IMR-90 (cell line): ENCODE data around the gene NF1. TPM values are rescaled to one million over a fixed set of nuclear protein-coding genes. Genes with fewer than 3 reads are reported as not detected.

Source experiments
- ATAC-seq: fragments of 200-7000 bp; cut with Tn5 transposase; 2 replicates; pipeline ENCODE4 v1.9.1; 2020; ENCODE audit warnings: low read depth, mild to moderate bottlenecking, moderate library complexity
- BruUV-seq: library from RNA; stranded (reverse); fragments of 400-500 nt; replicated peaks from 2 replicates; lab custom pipeline; 2021; lab: Mats Ljungman, UMichigan
- CTCF ChIA-PET: fragments of 300-600 bp; formaldehyde crosslinking; extraction: SDS; loops from one replicate; lab custom pipeline; 2021; ENCODE audit warnings: antibody characterized with exemption; lab: Yijun Ruan, JAX
- POLR2A ChIA-PET: fragments of 300-600 bp; sonication (Branson Sonifier 250); formaldehyde crosslinking; loops from one replicate; lab custom pipeline; 2022; ENCODE audit warnings: antibody characterized with exemption; ENCODE audit not compliant: unreplicated experiment; lab: Charles Lee
- DNase-seq: peaks from one replicate; pipeline ENCODE4 v3.0.0; 2013
- H2AFZ ChIP-seq: replicated peaks from 2 replicates; pipeline ENCODE3; 2013; ENCODE audit warnings: low read length, mild to moderate bottlenecking; ENCODE audit not compliant: poor library complexity
- H2AK5ac ChIP-seq: 2 replicates; pipeline ENCODE4 v1.6.1; 2013; ENCODE audit warnings: low read depth, low read length, inconsistent platforms
- H2AK9ac ChIP-seq: replicated peaks from 2 replicates; pipeline ENCODE3; 2013; ENCODE audit warnings: mild to moderate bottlenecking, low read depth, low read length, moderate library complexity; ENCODE audit not compliant: poor library complexity
- H2BK120ac ChIP-seq: 2 replicates; pipeline ENCODE4 v1.6.1; 2013; ENCODE audit warnings: low read depth, low read length, inconsistent platforms
- H2BK15ac ChIP-seq: 3 replicates; pipeline ENCODE4 v1.6.1; 2013; ENCODE audit warnings: low read depth, low read length, inconsistent platforms
- H2BK20ac ChIP-seq: 2 replicates; pipeline ENCODE4 v1.6.1; 2013; ENCODE audit warnings: low read depth, mild to moderate bottlenecking, inconsistent platforms, low read length, moderate library complexity
- H2BK5ac ChIP-seq: 2 replicates; pipeline ENCODE4 v1.6.1; 2013; ENCODE audit warnings: mild to moderate bottlenecking, low read depth, low read length, inconsistent platforms; ENCODE audit not compliant: poor library complexity, severe bottlenecking
- H3K14ac ChIP-seq: replicated peaks from 2 replicates; pipeline ENCODE4 v1.6.1; 2013; ENCODE audit warnings: low read depth, low read length, inconsistent platforms
- H3K18ac ChIP-seq: 2 replicates; pipeline ENCODE4 v1.6.1; 2013; ENCODE audit warnings: low read depth, low read length, control low read depth
- H3K23ac ChIP-seq: 2 replicates; pipeline ENCODE4 v1.6.1; 2013; ENCODE audit warnings: low read depth, low read length, inconsistent platforms
- H3K27ac ChIP-seq: 2 replicates; pipeline ENCODE4 v1.5.1; 2013; ENCODE audit warnings: mild to moderate bottlenecking, control low read depth, low read length; ENCODE audit not compliant: insufficient read depth
- H3K27me3 ChIP-seq: 2 replicates; pipeline ENCODE4 v1.6.1; 2013; ENCODE audit warnings: low read length; ENCODE audit not compliant: control insufficient read depth, insufficient read depth
- H3K36me3 ChIP-seq: 2 replicates; pipeline ENCODE4 v1.6.1; 2013; ENCODE audit warnings: low read length, mixed read lengths; ENCODE audit not compliant: control insufficient read depth, insufficient read depth
- H3K4ac ChIP-seq: 2 replicates; pipeline ENCODE4 v1.6.1; 2013; ENCODE audit warnings: low read depth, low read length, inconsistent platforms
- H3K4me1 ChIP-seq: 2 replicates; pipeline ENCODE4 v1.6.1; 2013; ENCODE audit warnings: low read length, mixed read lengths; ENCODE audit not compliant: control insufficient read depth, insufficient read depth
- H3K4me2 ChIP-seq: 2 replicates; pipeline ENCODE4 v1.6.1; 2013; ENCODE audit warnings: low read depth, mild to moderate bottlenecking, control low read depth, low read length, moderate library complexity
- H3K4me3 ChIP-seq: 2 replicates; pipeline ENCODE4 v1.5.1; 2013; ENCODE audit warnings: low read depth, mild to moderate bottlenecking, control low read depth, low read length, moderate library complexity; ENCODE audit not compliant: insufficient read depth
- H3K56ac ChIP-seq: 2 replicates; pipeline ENCODE4 v1.6.1; 2013; ENCODE audit warnings: low read length, inconsistent platforms; ENCODE audit not compliant: insufficient read depth; ENCODE audit errors: extremely low read depth
- H3K79me1 ChIP-seq, 2 experiments: 2 replicates each; pipeline ENCODE4 v1.6.1; 2013; ENCODE audit warnings: low read length in 2 of 2, inconsistent platforms in 1 of 2, low read depth in 1 of 2
- H3K9ac ChIP-seq: 2 replicates; pipeline ENCODE4 v1.6.1; 2013; ENCODE audit warnings: low read depth, low read length, control low read depth
- H3K9me1 ChIP-seq: 2 replicates; pipeline ENCODE4 v1.6.1; 2013; ENCODE audit warnings: low read length, inconsistent platforms; ENCODE audit not compliant: insufficient read depth
- H3K9me3 ChIP-seq: 2 replicates; pipeline ENCODE4 v1.6.1; 2013; ENCODE audit warnings: low read length; ENCODE audit not compliant: control insufficient read depth, insufficient read depth
- H4K20me1 ChIP-seq: 2 replicates; pipeline ENCODE4 v1.6.1; 2013; ENCODE audit warnings: low read length, inconsistent platforms; ENCODE audit not compliant: insufficient read depth
- H4K5ac ChIP-seq: 2 replicates; pipeline ENCODE4 v1.6.1; 2013; ENCODE audit warnings: mild to moderate bottlenecking, low read depth, low read length, control low read depth
- H4K8ac ChIP-seq, 2 experiments: 2 replicates each; pipeline ENCODE4 v1.6.1; 2013; ENCODE audit warnings: low read depth in 2 of 2, low read length in 2 of 2, control low read depth in 1 of 2, inconsistent platforms in 1 of 2
- H4K91ac ChIP-seq: 2 replicates; pipeline ENCODE4 v1.6.1; 2013; ENCODE audit warnings: low read depth, low read length, inconsistent platforms; ENCODE audit not compliant: insufficient read depth
- BHLHE40 ChIP-seq: fragments of 150-350 bp; IDR thresholded peaks from 2 replicates; pipeline ENCODE4 v1.6.1; 2016; ENCODE audit warnings: mild to moderate bottlenecking, low read depth, low read length
- CEBPB ChIP-seq: IDR thresholded peaks from 2 replicates; pipeline ENCODE4 v1.6.1; 2012; ENCODE audit warnings: low read depth, low read length, improper control_type of control experiment
- CHD1 ChIP-seq: IDR thresholded peaks from 2 replicates; pipeline ENCODE4 v1.6.1; 2012; ENCODE audit warnings: low read depth, low read length, improper control_type of control experiment
- ELK1 ChIP-seq: fragments of 150-350 bp; IDR thresholded peaks from 2 replicates; pipeline ENCODE4 v1.6.1; 2016; ENCODE audit warnings: low read depth, mild to moderate bottlenecking, low read length, moderate library complexity, borderline replicate concordance
- FOS ChIP-seq: fragments of 150-350 bp; IDR thresholded peaks from 2 replicates; pipeline ENCODE4 v1.6.1; 2016; ENCODE audit warnings: low read depth, low read length
- MAFK ChIP-seq: IDR thresholded peaks from 2 replicates; pipeline ENCODE4 v1.6.1; 2012; ENCODE audit warnings: low read depth, low read length, improper control_type of control experiment
- MAZ ChIP-seq: IDR thresholded peaks from 2 replicates; pipeline ENCODE4 v1.6.1; 2012; ENCODE audit warnings: low read depth, mild to moderate bottlenecking, low read length, improper control_type of control experiment, moderate library complexity, borderline replicate concordance
- MXI1 ChIP-seq: IDR thresholded peaks from 2 replicates; pipeline ENCODE4 v1.6.1; 2012; ENCODE audit warnings: low read depth, mild to moderate bottlenecking, low read length, moderate library complexity, borderline replicate concordance
- NFE2L2 ChIP-seq: fragments of 150-350 bp; IDR thresholded peaks from 2 replicates; pipeline ENCODE4 v1.6.1; 2016; ENCODE audit warnings: low read depth, mild to moderate bottlenecking, low read length
- POLR2A ChIP-seq: IDR thresholded peaks from 2 replicates; pipeline ENCODE4 v1.6.1; 2012; ENCODE audit warnings: mild to moderate bottlenecking, low read depth, low read length
- RAD21 ChIP-seq: IDR thresholded peaks from 2 replicates; pipeline ENCODE4 v1.6.1; 2012; ENCODE audit warnings: low read length, improper control_type of control experiment
- RCOR1 ChIP-seq: IDR thresholded peaks from 2 replicates; pipeline ENCODE4 v1.6.1; 2012; ENCODE audit warnings: mild to moderate bottlenecking, low read length, improper control_type of control experiment; ENCODE audit not compliant: insufficient replicate concordance
- RFX5 ChIP-seq: IDR thresholded peaks from 2 replicates; pipeline ENCODE4 v1.8.0; 2012; ENCODE audit warnings: low read depth, mild to moderate bottlenecking, low read length, moderate library complexity
- SMC3 ChIP-seq: fragments of 150-350 bp; IDR thresholded peaks from 2 replicates; pipeline ENCODE4 v1.6.1; 2016; ENCODE audit warnings: low read depth, mild to moderate bottlenecking, antibody characterized with exemption, low read length, moderate library complexity
- dilution Hi-C: fragments of 300-500 bp; cut with HindIII; formaldehyde crosslinking; loops from one replicate; pipeline ENCODE4 v1.14.3; 2018; ENCODE audit warnings: low sequenced_read_pairs; ENCODE audit not compliant: unreplicated experiment
- in situ Hi-C: fragments of 300-500 bp; cut with MboI; formaldehyde crosslinking; loops from 3 replicates; pipeline ENCODE4 v1.14.3; 2019; ENCODE audit warnings: low sequenced_read_pairs, inconsistent platforms, mixed read lengths
- intact Hi-C: fragments of 100-400 bp; cut with micrococcal nuclease; formaldehyde crosslinking; loops from 2 replicates; pipeline ENCODE4 v1.10.0; 2022
- polyA plus RNA-seq, 3 experiments: library from polyadenylated mRNA; depleted of rRNA; stranded (reverse); fragments of >200 nt; gene quantifications; 2 replicates each; pipeline ENCODE4 v1.2.3, GENCODE V29; 2012; ENCODE audit warnings: low replicate concordance in 1 of 3
- total RNA-seq: library from RNA; depleted of rRNA; stranded (reverse); fragments of >200 nt; gene quantifications from 2 replicates; pipeline ENCODE4 v1.2.3, GENCODE V29; 2012
- TF ChIP-seq, protein P1 (sequence below): conservative IDR thresholded peaks from 2 replicates; pipeline ENCODE4 v1.5.1; 2012; ENCODE audit warnings: mild to moderate bottlenecking, low read depth, low read length, improper control_type of control experiment
- TF ChIP-seq, protein P2 (sequence below): fragments of 150-350 bp; IDR thresholded peaks from 2 replicates; pipeline ENCODE4 v1.6.1; 2017; ENCODE audit warnings: mild to moderate bottlenecking, antibody characterized with exemption, low read length, low read depth

Gene NF1
- total and polyA plus RNA-seq, 2 of the 4 experiments (the other 2 are of a cell fraction): 17.9 to 48.6 TPM

DNA sequence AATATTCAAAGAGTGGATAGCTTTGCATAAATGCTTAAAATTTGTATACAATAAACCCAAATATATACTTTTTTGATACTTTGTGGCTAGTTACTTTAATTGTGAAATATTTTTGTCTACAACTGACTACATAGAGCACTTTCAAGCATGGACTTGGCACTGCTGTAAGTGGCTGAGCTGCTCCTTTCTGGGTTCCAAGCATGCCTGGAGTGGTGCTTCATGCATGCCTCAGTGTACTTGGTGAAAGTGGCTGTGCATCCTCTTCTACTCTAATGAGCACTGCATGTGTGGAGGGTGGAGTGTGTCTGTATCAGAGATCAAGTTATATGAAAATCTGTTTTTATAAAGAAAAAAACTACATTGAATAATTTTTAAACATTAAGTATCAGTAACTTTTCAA, 108.2 kb downstream of the NF1 start:
- in situ Hi-C loops (no loop called here), dilution Hi-C loops (no loop called here), intact Hi-C loops (loop anchor here (5.0 kb wide), 2 partner anchors 36 to 106 kb away; no protein-coding TSS in a partner anchor)
- POLR2A ChIA-PET: no interaction called here
- CTCF ChIA-PET: interaction anchor here (1.0 kb wide), 1 partner anchor 189 kb away, joined by 4 read pairs; no protein-coding TSS in a partner anchor
- Histone ChIP-seq H3K14ac (no peak overlapping the region), H3K4me3 (no peak overlapping the region), H4K91ac (no peak overlapping the region), H2BK15ac (no peak overlapping the region), H3K9me3 (no peaks in the 10 kb centered on the region), H4K20me1 (peaks cover 3% of the 10 kb centered on the region; the same call in 1 of the 2 replicates), H2AK5ac (0 out of 2 replicates have a peak overlapping the region, but pooled peaks have one; percentile 58), H3K4me2 (no peak overlapping the region), H3K79me1 (peaks cover 18 to 28% of the 10 kb centered on the region in 2 experiments), H2BK20ac (no peak overlapping the region), H4K5ac (no peak overlapping the region), H3K27me3 (no peaks in the 10 kb centered on the region), H3K4me1 (peaks cover 1% of the 10 kb centered on the region; the same call in 1 of the 2 replicates), H3K56ac (no peak overlapping the region), H4K8ac (no peak overlapping the region), H2AFZ (no peak overlapping the region), H3K9me1 (peaks cover 2% of the 10 kb centered on the region; the same call in 1 of the 2 replicates), H3K36me3 (peaks cover 4% of the 10 kb centered on the region; the same call in 1 of the 2 replicates), H2AK9ac (no peak overlapping the region), H3K4ac (no peak overlapping the region), H3K18ac (no peak overlapping the region), H2BK120ac (no peak overlapping the region), H3K27ac (no peak overlapping the region), H3K9ac (no peak overlapping the region), H3K23ac (no peak overlapping the region), H2BK5ac (no peak overlapping the region)
- BruUV-seq: no TSS peak
- no peak for TF ChIP-seq BHLHE40
- no peak for TF ChIP-seq MAFK
- TF ChIP-seq FOS: no peak
- TF ChIP-seq MAZ: no peak
- TF ChIP-seq MXI1: no peak
- TF ChIP-seq CHD1: no peak
- TF ChIP-seq SMC3: no peak
- TF ChIP-seq POLR2A: no peak
- no peak for TF ChIP-seq NFE2L2
- TF ChIP-seq RFX5: no peak
- TF ChIP-seq ELK1: no peak
- TF ChIP-seq, protein P1, sequence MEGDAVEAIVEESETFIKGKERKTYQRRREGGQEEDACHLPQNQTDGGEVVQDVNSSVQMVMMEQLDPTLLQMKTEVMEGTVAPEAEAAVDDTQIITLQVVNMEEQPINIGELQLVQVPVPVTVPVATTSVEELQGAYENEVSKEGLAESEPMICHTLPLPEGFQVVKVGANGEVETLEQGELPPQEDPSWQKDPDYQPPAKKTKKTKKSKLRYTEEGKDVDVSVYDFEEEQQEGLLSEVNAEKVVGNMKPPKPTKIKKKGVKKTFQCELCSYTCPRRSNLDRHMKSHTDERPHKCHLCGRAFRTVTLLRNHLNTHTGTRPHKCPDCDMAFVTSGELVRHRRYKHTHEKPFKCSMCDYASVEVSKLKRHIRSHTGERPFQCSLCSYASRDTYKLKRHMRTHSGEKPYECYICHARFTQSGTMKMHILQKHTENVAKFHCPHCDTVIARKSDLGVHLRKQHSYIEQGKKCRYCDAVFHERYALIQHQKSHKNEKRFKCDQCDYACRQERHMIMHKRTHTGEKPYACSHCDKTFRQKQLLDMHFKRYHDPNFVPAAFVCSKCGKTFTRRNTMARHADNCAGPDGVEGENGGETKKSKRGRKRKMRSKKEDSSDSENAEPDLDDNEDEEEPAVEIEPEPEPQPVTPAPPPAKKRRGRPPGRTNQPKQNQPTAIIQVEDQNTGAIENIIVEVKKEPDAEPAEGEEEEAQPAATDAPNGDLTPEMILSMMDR: no peak
- TF ChIP-seq, protein P2, sequence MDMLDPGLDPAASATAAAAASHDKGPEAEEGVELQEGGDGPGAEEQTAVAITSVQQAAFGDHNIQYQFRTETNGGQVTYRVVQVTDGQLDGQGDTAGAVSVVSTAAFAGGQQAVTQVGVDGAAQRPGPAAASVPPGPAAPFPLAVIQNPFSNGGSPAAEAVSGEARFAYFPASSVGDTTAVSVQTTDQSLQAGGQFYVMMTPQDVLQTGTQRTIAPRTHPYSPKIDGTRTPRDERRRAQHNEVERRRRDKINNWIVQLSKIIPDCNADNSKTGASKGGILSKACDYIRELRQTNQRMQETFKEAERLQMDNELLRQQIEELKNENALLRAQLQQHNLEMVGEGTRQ: no peak
- TF ChIP-seq CEBPB: no peak
- TF ChIP-seq RAD21: no peak
- no peak for TF ChIP-seq RCOR1
- ATAC-seq (peak; percentile 86), DNase-seq (peak; percentile 38)
